HL-60 (cell line): ENCODE data around the gene NR2E3.

Experiments used
- DNase-seq, 2 experiments: peaks; one replicate each; pipeline ENCODE4 v3.0.0-alpha.2; 2010 to 2020; ENCODE audit warnings: low read depth in 1 of 2, low spot score in 1 of 2
- H3K27ac ChIP-seq: fragments of 250-450 bp; sonication (Bioruptor Pico); replicated peaks from 2 replicates; pipeline ENCODE4 v1.5.1; 2020; ENCODE audit warnings: mild to moderate bottlenecking, moderate library complexity
- H3K27me3 ChIP-seq: fragments of 250-450 bp; sonication (Bioruptor Pico); 2 replicates; pipeline ENCODE4 v1.5.1; 2021; ENCODE audit warnings: mild to moderate bottlenecking, moderate library complexity; ENCODE audit not compliant: insufficient read depth, poor library complexity, severe bottlenecking
- H3K4me3 ChIP-seq: replicated peaks from 2 replicates; pipeline ENCODE4 v1.5.1; 2011; ENCODE audit warnings: mild to moderate bottlenecking, control low read depth, low read length; ENCODE audit not compliant: insufficient read depth
- GABPA ChIP-seq: IDR thresholded peaks from 2 replicates; pipeline ENCODE4 v1.6.1; 2012; ENCODE audit warnings: low read depth
- POLR2AphosphoS5 ChIP-seq: IDR thresholded peaks from 2 replicates; pipeline ENCODE4 v1.6.1; 2012; ENCODE audit warnings: low read depth
- SPI1 ChIP-seq: IDR thresholded peaks from 2 replicates; pipeline ENCODE4 v1.6.1; 2012; ENCODE audit warnings: low read depth, mild to moderate bottlenecking, borderline replicate concordance
- TF ChIP-seq, protein P1 (sequence below): IDR thresholded peaks from 2 replicates; pipeline ENCODE4 v1.6.1; 2012; ENCODE audit warnings: low read depth; ENCODE audit not compliant: insufficient replicate concordance
- TF ChIP-seq, protein P2 (sequence below): IDR thresholded peaks from one replicate; pipeline ENCODE4 v1.5.1; 2011; ENCODE audit warnings: low read length, control low read depth, inconsistent platforms; ENCODE audit not compliant: insufficient read depth

The NR2E3 gene

DNA sequence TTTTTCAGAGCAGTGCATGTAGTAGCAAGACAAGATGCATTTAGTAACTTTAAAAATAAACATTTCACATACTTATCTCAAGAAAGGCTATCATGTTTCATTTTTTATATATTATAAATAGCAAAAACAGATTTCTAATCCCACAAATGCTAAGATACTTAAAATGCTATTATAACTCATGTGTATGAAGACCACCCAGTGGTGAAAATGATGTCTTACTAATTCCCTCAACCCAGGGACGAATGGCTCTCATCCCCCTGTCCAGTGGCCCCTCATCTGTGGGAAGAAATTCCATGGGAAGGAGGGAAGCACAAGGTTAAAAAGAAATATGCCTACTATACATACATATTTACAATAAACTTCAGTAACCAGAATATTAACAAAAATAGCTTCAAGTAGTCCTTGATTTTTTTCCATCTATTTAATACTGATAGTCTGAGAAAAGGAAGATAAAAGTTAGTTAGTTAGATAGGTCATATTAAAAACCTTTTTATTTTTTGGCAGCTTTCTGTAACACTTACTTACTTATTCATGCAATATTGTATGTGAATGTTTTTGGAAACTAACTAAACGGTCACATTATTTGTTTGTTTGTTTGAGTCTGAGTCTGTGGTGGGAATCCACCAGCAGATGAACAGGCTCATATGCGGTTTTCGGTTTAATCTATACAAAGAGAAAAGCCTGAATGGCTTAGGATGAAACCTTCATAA, 14.8 kb downstream of the NR2E3 start:
- H3K4me3 ChIP-seq: no peak overlapping the region
- H3K27me3 ChIP-seq: no peaks in the 10 kb centered on the region
- TF ChIP-seq SPI1: no peak
- TF ChIP-seq, protein P1, sequence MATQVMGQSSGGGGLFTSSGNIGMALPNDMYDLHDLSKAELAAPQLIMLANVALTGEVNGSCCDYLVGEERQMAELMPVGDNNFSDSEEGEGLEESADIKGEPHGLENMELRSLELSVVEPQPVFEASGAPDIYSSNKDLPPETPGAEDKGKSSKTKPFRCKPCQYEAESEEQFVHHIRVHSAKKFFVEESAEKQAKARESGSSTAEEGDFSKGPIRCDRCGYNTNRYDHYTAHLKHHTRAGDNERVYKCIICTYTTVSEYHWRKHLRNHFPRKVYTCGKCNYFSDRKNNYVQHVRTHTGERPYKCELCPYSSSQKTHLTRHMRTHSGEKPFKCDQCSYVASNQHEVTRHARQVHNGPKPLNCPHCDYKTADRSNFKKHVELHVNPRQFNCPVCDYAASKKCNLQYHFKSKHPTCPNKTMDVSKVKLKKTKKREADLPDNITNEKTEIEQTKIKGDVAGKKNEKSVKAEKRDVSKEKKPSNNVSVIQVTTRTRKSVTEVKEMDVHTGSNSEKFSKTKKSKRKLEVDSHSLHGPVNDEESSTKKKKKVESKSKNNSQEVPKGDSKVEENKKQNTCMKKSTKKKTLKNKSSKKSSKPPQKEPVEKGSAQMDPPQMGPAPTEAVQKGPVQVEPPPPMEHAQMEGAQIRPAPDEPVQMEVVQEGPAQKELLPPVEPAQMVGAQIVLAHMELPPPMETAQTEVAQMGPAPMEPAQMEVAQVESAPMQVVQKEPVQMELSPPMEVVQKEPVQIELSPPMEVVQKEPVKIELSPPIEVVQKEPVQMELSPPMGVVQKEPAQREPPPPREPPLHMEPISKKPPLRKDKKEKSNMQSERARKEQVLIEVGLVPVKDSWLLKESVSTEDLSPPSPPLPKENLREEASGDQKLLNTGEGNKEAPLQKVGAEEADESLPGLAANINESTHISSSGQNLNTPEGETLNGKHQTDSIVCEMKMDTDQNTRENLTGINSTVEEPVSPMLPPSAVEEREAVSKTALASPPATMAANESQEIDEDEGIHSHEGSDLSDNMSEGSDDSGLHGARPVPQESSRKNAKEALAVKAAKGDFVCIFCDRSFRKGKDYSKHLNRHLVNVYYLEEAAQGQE: no peak
- no peak for DNase-seq
- H3K27ac ChIP-seq: no peak overlapping the region

DNA sequence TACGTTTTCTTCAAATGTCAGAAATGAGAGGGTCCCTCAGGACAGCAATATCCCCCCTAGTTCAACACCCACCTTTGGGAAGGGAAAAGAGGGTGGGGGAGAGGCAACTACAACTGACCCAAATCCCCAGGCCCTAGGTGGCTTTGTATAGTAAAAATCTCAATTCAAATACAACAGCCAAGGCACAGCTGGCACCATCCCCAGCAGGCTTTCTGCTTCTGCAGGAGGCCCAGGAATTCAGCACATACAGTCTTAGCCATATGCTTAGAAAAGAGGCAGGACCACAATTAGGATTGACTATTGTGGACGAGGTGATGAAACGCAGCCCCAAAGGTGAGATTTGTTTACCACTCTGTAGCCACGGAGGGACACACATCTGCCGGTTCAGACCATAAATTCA, 15.8 kb downstream of the NR2E3 start:
- TF ChIP-seq GABPA (no peak), POLR2AphosphoS5 (no peak)
- TF ChIP-seq, protein P1: no peak
- TF ChIP-seq, protein P2, sequence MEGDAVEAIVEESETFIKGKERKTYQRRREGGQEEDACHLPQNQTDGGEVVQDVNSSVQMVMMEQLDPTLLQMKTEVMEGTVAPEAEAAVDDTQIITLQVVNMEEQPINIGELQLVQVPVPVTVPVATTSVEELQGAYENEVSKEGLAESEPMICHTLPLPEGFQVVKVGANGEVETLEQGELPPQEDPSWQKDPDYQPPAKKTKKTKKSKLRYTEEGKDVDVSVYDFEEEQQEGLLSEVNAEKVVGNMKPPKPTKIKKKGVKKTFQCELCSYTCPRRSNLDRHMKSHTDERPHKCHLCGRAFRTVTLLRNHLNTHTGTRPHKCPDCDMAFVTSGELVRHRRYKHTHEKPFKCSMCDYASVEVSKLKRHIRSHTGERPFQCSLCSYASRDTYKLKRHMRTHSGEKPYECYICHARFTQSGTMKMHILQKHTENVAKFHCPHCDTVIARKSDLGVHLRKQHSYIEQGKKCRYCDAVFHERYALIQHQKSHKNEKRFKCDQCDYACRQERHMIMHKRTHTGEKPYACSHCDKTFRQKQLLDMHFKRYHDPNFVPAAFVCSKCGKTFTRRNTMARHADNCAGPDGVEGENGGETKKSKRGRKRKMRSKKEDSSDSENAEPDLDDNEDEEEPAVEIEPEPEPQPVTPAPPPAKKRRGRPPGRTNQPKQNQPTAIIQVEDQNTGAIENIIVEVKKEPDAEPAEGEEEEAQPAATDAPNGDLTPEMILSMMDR: no peak
- DNase-seq: no peak
- Histone ChIP-seq H3K4me3 (no peak overlapping the region), H3K27ac (no peak overlapping the region), H3K27me3 (no peaks in the 10 kb centered on the region)

DNA sequence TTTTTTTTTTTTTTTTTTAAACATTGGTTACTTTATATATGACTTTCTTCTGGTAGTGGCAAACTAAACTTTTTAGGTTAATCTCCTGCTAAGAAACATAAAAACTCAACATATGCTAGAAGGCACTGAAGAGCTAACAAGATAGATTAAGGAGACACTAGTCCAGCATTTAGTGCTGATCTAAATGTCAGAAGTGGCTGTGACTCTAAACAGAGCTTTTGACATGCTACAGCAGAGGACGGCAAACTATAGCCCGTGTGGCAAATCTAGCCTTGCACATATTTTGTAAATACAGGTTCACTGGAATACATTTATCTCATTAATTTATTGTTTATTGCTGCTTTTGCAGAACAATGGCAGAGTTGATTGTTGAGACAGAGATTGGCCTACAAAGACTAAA, 20.6 kb downstream of the NR2E3 start:
- Histone ChIP-seq H3K4me3 (no peak overlapping the region), H3K27ac (no peak overlapping the region), H3K27me3 (no peaks in the 10 kb centered on the region)
- DNase-seq: no peak
- TF ChIP-seq, protein P1: no peak
- TF ChIP-seq GABPA (no peak), SPI1 (no peak), POLR2AphosphoS5 (no peak)
- TF ChIP-seq, protein P2: no peak
